Adipose tissue (tissue), 3 donors: ENCODE measurements around the gene ITGA7. TPM values are rescaled to one million over a fixed set of nuclear protein-coding genes. Genes with fewer than 3 reads are reported as not detected.

Source experiments
- H3K27ac ChIP-seq: one replicate; pipeline ENCODE4 v1.5.1; 2013; ENCODE audit warnings: low read depth, low read length
- WGBS, 3 donors: extraction: QIAGEN DNeasy Blood & Tissue Kit; methylation state at CpG; one replicate each; pipeline ENCODE4 v1.1.7; 2013; 5-methylcytosine and 5-hydroxymethylcytosine counted together
- polyA plus RNA-seq, 3 donors: library from polyadenylated mRNA; stranded (reverse); fragments of 200-250 nt; gene quantifications; one replicate each; pipeline ENCODE4 v1.2.3, GENCODE V29; 2013
- donor health status: healthy with polysubstance abuse.
- donor health status: Bipolar disorder and iron deficiency.
- donor health status: healthy.

Gene ITGA7
- polyA plus RNA-seq, 3 donors: 71.2 to 591 (median 227) TPM

DNA sequence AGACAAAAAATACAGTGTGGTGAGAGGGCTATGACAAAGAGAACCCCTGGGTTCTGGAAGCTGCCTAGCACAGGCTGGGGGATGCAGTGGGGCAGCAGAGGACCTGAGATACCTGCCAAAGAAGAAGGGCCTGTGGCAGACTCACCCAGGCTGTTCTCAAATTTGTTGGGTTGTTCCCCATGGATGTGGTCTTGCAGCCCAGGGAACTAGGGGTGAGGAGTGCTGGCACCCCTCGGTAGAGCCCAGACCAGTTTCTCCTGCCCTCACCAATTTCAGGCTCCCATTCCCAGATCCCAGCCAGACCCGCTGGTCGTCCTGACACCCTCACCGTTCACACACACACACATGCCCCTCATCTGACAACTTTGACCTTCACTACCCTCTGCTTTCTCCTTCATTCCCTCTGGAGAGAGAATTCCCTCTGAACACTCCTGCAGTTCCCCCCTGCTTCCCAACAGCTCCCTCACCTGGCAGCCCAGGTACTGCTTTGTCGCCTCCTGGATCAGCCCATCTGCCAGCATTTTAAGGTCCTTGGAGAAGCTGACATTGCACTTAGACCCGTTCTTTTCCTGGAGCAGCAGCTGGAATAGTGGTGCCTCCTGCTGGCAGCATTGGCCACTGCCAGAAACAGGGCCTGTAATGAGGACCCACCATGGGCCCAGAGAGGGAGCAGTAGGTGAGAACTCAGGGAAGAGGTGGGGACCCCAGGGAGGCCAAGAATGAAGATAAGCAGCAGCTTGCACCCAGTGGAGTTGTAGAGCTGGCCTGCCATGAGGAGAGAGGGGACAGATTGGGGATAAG is 29.3 kb upstream of the ITGA7 start:
- no peak overlapping the region for H3K27ac ChIP-seq
- WGBS, 3 donors: 20 to 46% (median 32%) methylated on average over 6 of the region's 6 CpGs

DNA sequence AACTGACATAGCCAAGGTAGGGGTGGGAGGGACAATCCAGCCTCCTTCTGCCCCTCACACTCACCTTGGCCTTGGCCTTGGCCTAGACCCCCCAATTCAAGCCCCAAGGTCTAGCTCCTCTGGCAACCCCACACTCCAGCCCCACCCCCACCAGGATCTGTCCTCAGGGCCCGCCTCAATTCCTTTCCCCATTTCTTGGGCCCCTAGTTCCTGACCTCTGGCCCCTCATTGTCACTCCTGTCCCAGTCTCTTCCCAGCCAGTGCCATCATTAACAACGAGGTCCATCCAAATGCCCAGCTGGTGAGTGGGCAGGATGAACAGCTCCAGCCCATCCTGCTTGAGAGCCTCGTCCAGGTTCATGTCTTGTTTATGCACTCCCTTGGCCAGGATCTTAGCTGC is 28.4 kb upstream of the ITGA7 start:
- WGBS, 3 donors: 61 to 73% (median 65%) methylated on average over 3 of the region's 3 CpGs
- no peak overlapping the region for H3K27ac ChIP-seq

DNA sequence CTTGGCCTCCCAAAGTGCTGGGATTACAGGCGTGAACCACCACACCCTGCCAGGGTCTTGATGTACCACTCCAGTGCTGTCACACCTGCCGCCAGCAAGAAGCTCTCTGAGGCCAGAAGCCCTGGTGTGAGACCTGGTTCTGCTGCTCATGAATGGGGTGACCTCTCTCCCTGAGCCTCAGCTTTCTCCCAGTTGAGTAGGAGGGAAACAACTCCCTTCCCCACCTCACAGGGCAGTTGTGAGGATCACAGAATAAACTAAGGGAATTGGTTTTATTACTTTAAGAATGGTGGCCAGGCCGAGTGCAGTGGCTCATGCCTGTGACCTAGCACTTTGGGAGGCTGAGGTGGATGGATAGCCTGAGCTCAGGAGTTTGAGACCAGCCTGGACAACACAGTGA is 26.9 kb upstream of the ITGA7 start:
- WGBS, 3 donors: 82 to 95% (median 93%) methylated on average over 3 of the region's 3 CpGs
- no peak overlapping the region for H3K27ac ChIP-seq

DNA sequence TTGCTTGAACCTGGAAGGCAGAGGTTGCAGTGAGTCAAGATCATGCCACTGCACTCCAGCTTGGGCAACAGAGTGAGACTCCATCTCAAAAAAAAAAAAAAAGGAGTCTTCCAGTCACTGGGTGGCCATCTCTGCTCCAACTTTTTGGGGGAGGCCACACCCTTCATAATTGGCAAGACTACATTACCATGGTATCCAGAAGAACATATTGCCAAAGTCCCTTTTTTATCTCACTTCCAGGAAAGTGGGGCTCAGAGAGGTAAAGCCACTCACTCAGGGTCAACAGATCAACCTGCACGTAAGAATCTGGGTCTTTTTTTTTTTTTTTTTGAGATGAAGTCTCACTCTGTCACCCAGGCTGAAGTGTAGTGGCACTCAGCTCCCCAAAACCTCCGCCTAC is 26.2 kb upstream of the ITGA7 start:
- WGBS, 3 donors: 75 to 91% (median 84%) methylated on average over 2 of the region's 2 CpGs
- no peak overlapping the region for H3K27ac ChIP-seq

DNA sequence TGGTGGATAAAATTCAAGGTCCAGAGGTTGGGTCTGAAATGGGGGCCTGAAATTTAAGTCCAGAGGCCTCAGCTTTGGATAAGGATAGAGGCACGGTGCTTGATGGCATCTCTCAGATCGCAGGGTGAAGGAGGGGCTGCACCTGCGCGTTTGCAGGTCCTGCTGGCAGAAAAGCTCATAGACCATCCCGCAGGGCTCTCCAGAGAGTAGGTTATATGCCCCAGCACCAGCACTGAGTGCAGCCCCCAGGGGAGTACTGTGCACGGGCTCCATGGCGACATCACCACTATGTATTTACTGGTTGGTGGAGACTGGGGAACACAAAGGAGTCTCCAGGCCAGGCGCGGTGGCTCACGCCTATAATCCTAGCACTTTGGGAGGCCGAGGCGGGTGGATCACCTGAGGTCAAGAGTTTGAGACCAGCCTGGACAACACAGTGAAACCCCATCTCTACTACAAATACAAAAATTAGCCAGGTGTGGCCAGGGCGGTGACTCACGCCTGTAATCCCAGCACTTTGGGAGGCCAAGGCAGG is 25.4 kb upstream of the ITGA7 start:
- 85 to 90% (median 87%) methylated on average over 14 of the region's 14 CpGs for WGBS, 3 donors
- no peak overlapping the region for H3K27ac ChIP-seq

DNA sequence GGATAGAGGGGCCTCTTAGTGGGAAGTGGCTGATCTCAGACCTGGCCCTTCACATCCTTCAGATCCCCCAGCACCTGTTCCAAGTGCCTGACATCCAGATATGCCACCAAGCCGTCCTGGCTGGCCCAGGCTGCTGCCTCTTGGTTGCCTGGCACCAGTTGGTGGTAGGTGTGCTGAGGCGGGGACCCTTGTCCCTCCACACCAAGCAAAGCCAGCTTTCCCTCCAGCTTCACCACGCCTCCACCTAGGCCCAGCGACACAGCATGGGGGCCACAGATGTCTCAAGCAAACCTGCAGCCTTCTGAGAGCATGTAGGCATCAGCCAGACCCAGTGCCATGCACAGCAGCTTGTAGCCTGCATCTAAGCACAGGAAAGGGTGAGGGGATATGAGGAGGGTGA is 24.6 kb upstream of the ITGA7 start:
- no peak overlapping the region for H3K27ac ChIP-seq
- 77 to 91% (median 85%) methylated on average over 4 of the region's 4 CpGs for WGBS, 3 donors

DNA sequence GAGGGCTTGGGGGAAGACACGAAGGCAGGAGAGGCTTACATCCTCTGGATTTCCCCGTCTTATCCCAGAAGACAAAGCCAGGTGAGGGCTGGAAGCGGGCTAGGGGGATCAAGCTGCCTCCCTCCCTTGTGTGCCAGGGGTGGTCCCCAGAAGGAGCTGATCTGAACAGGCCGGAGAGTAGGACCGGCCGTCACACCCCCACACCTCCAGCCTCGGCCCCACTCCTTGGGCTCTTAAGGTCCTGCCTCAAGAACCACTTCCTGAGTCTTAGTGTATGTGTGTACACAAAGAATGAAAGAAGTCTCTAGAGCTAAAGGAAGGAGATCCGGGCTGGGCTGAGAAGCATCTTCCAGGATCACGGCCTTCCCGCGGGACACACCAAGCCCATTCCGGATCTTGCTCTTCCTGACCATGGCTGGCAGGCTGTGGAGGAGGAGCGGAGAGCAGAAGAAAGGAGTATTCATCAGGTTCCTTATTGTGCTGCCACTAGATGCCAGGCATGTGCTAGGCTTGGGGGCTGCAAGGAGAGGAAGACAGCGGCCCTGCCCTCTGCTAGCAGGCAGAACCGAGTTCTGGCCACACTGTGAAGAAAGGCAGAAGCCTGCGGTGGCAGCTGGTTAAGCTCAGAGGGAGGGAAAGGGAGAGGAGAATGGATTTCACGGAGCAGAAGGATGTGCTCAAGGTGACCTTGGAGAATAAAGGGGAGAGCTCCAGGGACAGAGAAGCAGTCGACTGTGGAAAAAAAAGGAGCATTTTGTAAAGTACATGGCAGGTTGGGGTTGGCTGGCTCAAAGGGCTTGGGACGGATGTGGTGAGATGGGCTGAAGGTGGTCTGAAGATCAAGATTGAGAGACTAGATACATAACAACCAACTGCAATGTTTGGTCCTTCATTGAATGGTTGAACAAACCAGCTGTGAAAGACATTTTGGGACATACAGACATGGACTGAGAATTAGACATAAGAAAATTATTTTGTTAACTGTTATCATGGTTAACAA is 22.4 kb upstream of the ITGA7 start:
- WGBS, 3 donors: 6 to 11% (median 6%) methylated on average over 19 of the region's 19 CpGs
- H3K27ac ChIP-seq: peak overlapping the region; percentile 98

DNA sequence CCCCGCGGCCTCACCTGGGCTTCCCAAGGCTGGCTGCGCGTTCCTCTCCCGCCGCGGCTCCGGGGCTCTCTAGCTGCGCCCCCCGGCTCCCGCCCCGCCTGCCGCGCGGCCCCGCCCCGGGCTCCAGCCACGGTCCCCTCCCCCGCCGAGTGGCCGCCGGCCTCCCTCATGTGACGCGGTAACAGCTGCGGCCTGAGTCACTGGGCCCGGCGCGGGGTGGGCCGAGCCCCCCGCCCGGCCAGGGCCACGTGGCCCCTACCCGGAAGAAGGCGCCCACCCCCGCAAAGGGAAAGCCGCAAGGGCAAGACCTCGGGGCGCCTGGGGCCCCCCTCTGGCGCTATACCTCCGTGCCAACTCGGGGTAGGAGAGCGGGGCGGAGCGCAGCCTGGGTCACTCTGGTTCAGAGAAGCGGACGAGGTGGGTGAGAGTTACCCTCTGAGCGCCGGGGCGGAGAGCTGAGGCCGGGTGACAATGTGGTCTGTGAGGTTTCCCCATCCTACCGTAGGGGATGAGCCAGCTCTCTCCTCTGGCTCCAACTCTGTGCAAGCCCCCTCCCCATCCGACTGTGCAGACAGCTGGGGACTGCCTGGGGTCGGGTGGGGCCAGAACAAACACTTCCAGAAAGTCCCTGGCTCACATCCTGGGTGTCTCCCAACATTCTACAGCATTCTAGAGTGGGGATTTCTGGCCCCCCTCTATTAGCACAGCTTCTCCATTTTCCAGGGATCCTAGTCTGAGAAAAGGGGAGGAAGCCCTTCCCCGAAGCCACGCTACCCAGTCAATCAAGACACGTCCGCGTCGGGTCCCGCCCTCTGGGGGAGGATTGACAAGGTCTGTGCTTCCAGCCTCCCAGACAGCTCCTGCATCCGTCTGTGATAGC is 21.5 kb upstream of the ITGA7 start, which contains the start of gene CD63:
CD63 (minus strand) TSS at position 71 of the 880 bp plus-strand sequence. CDS start 668 bp downstream, outside the sequence.
- 0 to 1% (median 1%) methylated on average over 40 to 61 of the region's 61 CpGs for WGBS, 3 donors
- H3K27ac ChIP-seq: peak within 1 kb of the TSS; percentile 98

DNA sequence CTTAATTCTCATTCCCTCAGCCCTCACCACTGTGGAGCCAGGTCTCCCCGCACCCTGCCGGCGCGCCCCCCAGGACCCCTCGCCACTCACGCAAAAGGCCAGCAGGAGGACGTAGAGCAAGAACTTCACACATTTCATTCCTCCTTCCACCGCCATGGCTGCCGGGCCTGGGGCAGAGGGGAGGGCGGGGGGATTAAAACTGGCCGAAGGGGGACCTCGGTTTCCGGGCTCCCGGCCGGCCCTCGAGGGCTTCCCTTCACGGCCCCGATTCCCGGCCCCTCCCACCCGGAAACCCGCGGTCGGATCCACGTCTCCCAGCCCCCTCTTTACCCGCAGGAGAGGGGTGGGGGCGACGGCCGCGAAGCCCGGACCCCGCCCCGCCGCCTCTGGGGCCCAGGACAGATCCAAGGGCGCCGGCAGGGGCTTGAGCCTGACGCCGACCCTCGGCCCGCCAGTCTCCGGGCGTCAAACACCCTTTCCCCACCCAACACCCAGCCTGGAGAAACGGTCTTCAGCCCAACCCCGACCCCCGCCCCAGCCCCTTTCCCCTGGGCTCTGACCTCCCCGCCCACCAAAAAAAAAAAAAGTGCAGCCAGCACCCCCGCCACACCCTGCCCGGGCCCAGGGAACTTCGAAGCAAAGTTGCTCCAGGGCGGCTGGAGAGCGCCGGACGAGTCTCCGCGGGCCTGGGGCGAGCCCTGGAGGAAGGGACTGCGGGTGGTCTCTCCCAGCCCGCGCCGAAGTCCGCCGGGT is 20.7 kb upstream of the ITGA7 start:
- 0 to 1% (median 1%) methylated on average over 47 to 61 of the region's 61 CpGs for WGBS, 3 donors
- H3K27ac ChIP-seq: peak overlapping the region; percentile 84

DNA sequence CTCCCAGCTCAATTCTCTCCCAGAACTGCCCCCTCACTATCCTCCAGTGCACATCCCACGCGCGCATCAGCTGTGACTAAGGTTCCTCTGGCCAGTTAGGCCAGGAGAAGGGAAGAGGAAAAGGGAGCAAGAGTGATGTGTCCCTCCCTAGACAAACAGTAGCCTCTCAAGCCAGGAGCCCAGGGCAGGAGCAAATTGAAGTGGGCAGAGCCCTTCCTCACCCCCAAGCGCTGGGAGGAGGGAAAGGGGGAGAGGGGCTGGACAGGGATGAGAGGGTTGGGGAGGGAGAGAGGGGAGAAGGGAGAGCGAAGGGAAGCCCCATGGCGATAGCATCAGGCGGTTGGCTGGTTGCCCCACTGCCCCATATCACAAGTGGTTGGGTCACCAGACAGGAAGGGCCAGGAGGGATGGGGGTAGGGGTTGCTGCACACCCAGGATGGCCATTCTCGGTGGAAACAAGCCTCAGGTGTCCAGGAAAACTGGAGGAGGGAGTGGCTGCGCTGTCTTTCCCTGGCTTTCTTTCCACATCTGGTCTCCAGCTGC is 20.0 kb upstream of the ITGA7 start:
- WGBS, 3 donors: 3 to 11% (median 8%) methylated on average over 9 of the region's 9 CpGs
- H3K27ac ChIP-seq: peak overlapping the region; percentile 57

DNA sequence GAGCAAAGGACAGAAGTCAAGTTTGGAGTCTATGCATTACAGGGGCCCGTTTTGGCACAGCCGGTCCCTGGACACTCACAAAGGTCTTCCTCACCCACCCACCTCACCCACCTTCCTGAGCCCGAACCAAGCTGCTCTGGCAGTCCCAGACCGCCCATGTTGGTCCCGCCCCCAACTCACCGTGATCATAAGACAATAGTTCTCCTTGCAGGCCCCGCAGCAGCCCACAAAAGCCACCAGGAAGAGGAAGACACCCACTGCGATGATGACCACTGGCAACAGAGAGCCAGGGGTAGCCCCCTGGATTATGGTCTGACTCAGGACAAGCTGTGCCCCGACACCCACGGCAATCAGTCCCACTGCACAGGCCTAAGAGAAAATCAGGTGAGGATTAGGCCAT is 19.3 kb upstream of the ITGA7 start:
- 42 to 44% (median 43%) methylated on average over 10 of the region's 10 CpGs for WGBS, 3 donors

DNA sequence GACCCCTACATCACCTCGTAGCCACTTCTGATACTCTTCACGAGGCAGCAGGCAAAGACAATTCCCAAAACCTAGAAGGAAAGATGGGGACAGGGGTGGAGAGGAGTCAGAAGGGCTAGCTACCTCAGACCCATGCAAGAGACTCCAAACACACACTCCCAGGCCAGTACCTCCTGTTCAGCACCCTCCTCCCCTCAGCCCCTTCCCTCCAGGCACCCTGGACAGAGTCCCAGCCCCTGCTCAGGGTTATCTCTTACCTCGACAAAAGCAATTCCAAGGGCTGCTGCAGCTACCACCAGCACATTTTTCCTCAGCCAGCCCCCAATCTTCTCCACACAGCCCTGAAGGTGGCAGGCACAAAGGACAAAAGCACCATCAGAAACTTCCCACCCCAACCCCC is 17.9 kb upstream of the ITGA7 start:
- no peak overlapping the region for H3K27ac ChIP-seq
- WGBS, 3 donors: 56 to 72% (median 65%) methylated on average over 3 of the region's 3 CpGs

More for the DNA sequence above, 19.3 kb upstream of the ITGA7 start:
- H3K27ac ChIP-seq: peak overlapping the region; percentile 28

DNA sequence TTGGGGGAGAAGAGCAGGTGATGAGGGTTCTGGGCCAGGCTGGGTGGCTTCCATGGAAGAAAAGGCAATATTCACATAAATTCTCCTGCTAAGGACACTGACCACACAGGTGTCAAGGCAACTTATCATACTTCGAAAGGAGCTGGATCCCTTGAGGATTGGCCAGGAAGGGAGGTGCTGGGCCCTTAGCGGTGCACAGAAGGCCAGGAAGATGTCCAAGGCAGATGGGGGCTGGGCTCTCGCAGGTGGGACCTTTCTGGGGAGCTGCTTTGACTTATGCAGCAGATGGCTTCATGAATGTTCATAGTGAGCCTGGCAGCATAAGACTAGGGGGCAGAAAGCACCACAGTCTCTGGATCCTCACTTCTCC is 17.2 kb upstream of the ITGA7 start:
- WGBS, 3 donors: 22 to 52% (median 50%) methylated on average over 3 of the region's 3 CpGs
- H3K27ac ChIP-seq: no peak overlapping the region

DNA sequence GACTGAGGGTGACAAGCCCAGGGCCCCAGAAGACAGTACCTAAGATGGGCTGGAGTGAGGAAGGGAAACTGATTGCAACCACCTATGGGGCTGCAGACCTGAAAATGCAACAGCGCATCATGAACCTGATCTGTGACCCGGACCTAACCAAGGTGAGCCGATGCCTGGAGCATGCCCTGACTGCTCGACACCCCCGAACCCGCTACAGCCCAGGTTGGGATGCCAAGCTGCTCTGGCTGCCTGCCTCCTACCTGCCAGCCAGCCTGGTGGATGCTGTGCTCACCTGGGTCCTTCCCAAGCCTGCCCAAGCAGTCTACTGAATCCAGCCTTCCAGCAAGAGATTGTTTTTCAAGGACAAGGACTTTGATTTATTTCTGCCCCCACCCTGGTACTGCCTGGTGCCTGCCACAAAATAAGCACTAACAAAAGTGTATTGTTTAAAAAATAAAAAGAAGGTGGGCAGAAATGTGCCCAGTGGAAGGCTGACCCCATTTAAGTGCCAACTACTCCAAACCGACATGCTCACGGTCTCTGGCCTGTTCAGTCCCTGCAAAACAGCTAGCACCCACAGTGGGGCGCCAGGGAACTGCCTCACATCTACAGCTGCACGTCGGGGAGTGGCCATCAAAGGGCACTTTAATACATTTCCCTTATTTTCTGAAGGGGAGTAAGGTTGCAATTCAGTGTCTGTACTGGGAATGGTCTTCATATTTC is 16.7 kb upstream of the ITGA7 start:
- WGBS, 3 donors: 37 to 60% (median 55%) methylated on average over 11 of the region's 11 CpGs
- no peak overlapping the region for H3K27ac ChIP-seq

DNA sequence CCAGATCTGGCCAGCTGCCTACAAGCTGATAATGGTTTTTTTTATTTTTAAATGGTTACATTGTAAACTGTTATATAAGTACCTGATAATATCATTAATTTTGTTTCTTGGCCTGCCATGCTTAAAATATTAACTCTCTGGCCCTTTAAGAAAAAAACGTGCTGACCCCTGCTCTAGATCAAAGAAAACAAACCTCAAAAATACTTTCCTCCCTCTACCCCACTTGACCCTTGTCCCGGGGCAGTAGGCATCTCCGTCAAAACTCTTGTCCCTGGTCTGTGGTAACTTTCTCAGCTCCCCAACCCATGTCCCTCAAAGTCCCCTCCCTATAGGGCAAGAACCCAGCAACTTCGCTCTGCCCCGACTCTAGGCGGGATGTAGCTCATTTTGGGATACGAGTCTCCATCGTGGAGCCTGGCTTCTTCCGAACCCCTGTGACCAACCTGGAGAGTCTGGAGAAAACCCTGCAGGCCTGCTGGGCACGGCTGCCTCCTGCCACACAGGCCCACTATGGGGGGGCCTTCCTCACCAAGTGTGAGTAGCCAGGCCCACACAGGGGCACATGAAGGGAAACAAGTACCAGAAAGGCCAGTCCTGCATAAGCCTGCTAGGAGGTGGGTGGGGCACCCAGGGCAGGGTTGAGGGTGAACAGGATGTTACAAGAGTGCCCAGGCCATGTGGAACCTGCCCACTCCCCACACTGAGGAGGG is 16.0 kb upstream of the ITGA7 start:
- no peak overlapping the region for H3K27ac ChIP-seq

DNA sequence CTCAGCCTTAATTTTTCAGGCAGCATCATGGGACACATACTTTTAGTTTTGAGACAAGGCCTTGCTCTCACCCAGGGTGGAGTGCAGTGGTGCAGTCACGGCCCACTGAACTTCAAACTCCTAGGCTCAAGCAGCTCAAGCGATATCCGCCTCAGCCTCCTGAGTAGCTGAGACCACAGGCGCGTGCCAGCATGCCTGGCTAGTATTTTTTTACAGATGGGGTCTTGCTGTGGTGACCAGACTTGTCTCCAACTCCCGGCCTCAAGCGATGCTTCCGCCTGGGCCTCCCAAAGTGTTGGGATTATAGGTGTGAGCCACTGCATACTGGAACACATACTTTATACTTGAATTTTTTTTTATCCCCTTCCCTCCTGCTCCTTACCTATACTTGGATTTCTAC is 15.2 kb upstream of the ITGA7 start:
- 88 to 93% (median 93%) methylated on average over 8 of the region's 8 CpGs for WGBS, 3 donors
- no peak overlapping the region for H3K27ac ChIP-seq

More for the DNA sequence above, 16.0 kb upstream of the ITGA7 start:
- WGBS, 3 donors: 47 to 54% (median 48%) methylated on average over 10 of the region's 10 CpGs
